Measurements from ENCODE around the gene ASCL1. TPM values are rescaled to one million over a fixed set of nuclear protein-coding genes. Genes with fewer than 3 reads are reported as not detected.

Gene ASCL1
- total and polyA plus RNA-seq, 2 of the 13 experiments (the other 11 are each of a cell fraction or from before 2014, with no cell fraction given): not detected

GRCh38 chr12:102921240-102921639 lies 36.2 kb upstream of the ASCL1 start:
- POLR2A ChIA-PET: interaction anchor here (0.7 to 5.9 kb wide), 6 partner anchors 12 to 38 kb away, joined by 5 to 83 read pairs (median 23); no protein-coding TSS in a partner anchor
- peaks cover 59% of the 10 kb centered on the region for H3K4me1 ChIP-seq (ENCODE audit: insufficient read depth, low read length)
- TF ChIP-seq, protein P1, sequence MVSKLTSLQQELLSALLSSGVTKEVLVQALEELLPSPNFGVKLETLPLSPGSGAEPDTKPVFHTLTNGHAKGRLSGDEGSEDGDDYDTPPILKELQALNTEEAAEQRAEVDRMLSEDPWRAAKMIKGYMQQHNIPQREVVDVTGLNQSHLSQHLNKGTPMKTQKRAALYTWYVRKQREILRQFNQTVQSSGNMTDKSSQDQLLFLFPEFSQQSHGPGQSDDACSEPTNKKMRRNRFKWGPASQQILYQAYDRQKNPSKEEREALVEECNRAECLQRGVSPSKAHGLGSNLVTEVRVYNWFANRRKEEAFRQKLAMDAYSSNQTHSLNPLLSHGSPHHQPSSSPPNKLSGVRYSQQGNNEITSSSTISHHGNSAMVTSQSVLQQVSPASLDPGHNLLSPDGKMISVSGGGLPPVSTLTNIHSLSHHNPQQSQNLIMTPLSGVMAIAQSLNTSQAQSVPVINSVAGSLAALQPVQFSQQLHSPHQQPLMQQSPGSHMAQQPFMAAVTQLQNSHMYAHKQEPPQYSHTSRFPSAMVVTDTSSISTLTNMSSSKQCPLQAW (CRISPR knock-in tag; IDR thresholded peaks at IDR 0.05): no peak
- TF ChIP-seq SCMH1 (CRISPR knock-in tag; IDR thresholded peaks at IDR 0.05; ENCODE audit: borderline replicate concordance) (no peak), PCBP2 (optimal IDR thresholded peaks at IDR 0.05; ENCODE audit: low read depth, low read length, poor library complexity, severe bottlenecking) (no peak), FOXP1 (IDR thresholded peaks at IDR 0.05) (no peak), FOXP1 (CRISPR knock-in tag; IDR thresholded peaks at IDR 0.05) (peak; percentile 18; the same call in 1 of the 2 replicates), NBN (conservative IDR thresholded peaks at IDR 0.05) (no peak), FOXK2 (IDR thresholded peaks at IDR 0.05) (no peak), ZNF660 (CRISPR knock-in tag; IDR thresholded peaks at IDR 0.05; ENCODE audit: borderline replicate concordance, low read depth) (no peak), ZNF788 (CRISPR knock-in tag; IDR thresholded peaks at IDR 0.05; ENCODE audit: borderline replicate concordance) (no peak), CHD4 (IDR thresholded peaks at IDR 0.05; ENCODE audit: borderline replicate concordance, low read length) (no peak), ZNF232 (CRISPR knock-in tag; IDR thresholded peaks at IDR 0.05; ENCODE audit: borderline replicate concordance) (no peak), NR2F6 (IDR thresholded peaks at IDR 0.05) (no peak), NR2F6 (CRISPR knock-in tag; IDR thresholded peaks at IDR 0.05) (peak; percentile 17; the same call in 1 of the 2 replicates), RXRA (CRISPR knock-in tag; IDR thresholded peaks at IDR 0.05) (no peak), ZFYVE20 (CRISPR knock-in tag; IDR thresholded peaks at IDR 0.05; ENCODE audit: borderline replicate concordance, low read depth) (no peak), ZNF83 (CRISPR knock-in tag; IDR thresholded peaks at IDR 0.05; ENCODE audit: borderline replicate concordance) (no peak), HNF4G (IDR thresholded peaks at IDR 0.05; ENCODE audit: borderline replicate concordance, low read depth, low read length) (no peak), HNF4G (CRISPR knock-in tag; IDR thresholded peaks at IDR 0.05; ENCODE audit: borderline replicate concordance, low read depth) (no peak)
- TF ChIP-seq, protein P2, sequence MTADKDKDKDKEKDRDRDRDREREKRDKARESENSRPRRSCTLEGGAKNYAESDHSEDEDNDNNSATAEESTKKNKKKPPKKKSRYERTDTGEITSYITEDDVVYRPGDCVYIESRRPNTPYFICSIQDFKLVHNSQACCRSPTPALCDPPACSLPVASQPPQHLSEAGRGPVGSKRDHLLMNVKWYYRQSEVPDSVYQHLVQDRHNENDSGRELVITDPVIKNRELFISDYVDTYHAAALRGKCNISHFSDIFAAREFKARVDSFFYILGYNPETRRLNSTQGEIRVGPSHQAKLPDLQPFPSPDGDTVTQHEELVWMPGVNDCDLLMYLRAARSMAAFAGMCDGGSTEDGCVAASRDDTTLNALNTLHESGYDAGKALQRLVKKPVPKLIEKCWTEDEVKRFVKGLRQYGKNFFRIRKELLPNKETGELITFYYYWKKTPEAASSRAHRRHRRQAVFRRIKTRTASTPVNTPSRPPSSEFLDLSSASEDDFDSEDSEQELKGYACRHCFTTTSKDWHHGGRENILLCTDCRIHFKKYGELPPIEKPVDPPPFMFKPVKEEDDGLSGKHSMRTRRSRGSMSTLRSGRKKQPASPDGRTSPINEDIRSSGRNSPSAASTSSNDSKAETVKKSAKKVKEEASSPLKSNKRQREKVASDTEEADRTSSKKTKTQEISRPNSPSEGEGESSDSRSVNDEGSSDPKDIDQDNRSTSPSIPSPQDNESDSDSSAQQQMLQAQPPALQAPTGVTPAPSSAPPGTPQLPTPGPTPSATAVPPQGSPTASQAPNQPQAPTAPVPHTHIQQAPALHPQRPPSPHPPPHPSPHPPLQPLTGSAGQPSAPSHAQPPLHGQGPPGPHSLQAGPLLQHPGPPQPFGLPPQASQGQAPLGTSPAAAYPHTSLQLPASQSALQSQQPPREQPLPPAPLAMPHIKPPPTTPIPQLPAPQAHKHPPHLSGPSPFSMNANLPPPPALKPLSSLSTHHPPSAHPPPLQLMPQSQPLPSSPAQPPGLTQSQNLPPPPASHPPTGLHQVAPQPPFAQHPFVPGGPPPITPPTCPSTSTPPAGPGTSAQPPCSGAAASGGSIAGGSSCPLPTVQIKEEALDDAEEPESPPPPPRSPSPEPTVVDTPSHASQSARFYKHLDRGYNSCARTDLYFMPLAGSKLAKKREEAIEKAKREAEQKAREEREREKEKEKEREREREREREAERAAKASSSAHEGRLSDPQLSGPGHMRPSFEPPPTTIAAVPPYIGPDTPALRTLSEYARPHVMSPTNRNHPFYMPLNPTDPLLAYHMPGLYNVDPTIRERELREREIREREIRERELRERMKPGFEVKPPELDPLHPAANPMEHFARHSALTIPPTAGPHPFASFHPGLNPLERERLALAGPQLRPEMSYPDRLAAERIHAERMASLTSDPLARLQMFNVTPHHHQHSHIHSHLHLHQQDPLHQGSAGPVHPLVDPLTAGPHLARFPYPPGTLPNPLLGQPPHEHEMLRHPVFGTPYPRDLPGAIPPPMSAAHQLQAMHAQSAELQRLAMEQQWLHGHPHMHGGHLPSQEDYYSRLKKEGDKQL (CRISPR knock-in tag; IDR thresholded peaks at IDR 0.05; ENCODE audit: low read depth): no peak

More at GRCh38 chr12:102921240-102921639, 36.2 kb upstream of the ASCL1 start:
- DNase-seq (ENCODE audit: low spot score) (peak; percentile 33), ATAC-seq (no peak), FAIRE-seq (peak; percentile 43)
- in situ Hi-C loops (cut with HindIII; ENCODE audit: extremely low pct_ligation_motif_present, low pct_unique_long_range_greater_than_20kb) (no loop called here), intact Hi-C loops (cut with micrococcal nuclease; ENCODE audit: unreplicated experiment) (no loop called here)
- Histone ChIP-seq H4K20me1 (ENCODE audit: insufficient read depth, low read length) (no peaks in the 10 kb centered on the region), H3K4me3 (replicated peaks in 1 of 3; ENCODE audit: insufficient read depth in 1 of 3, low read depth in 2 of 3, low read length in 3 of 3) (no peak overlapping the region), H3K27me3 (ENCODE audit: control insufficient read depth in 1 of 2, insufficient read depth in 2 of 2, low read length in 2 of 2) (no peaks in the 10 kb centered on the region; a peak in 1 of 5 replicates), H3K4me2 (ENCODE audit: low read depth, low read length) (no peak overlapping the region), H3K9me3 (ENCODE audit: low read length) (no peaks in the 10 kb centered on the region), H3K79me2 (ENCODE audit: insufficient read depth, low read length) (peaks cover 17% of the 10 kb centered on the region), H3K36me3 (replicated peaks in 1 of 2; ENCODE audit: control insufficient read depth in 1 of 2, insufficient read depth in 2 of 2, low read length in 2 of 2) (no peaks in the 10 kb centered on the region), H3K9ac (ENCODE audit: insufficient read depth, low read depth, low read length) (no peak overlapping the region), H2AFZ (ENCODE audit: low read length) (no peak overlapping the region), H3K27ac (ENCODE audit: extremely low read length, insufficient read depth, low read length) (peak overlapping the region; percentile 41)
- CTCF ChIA-PET (ENCODE audit: low intra/inter-chr PET ratio, low total read pairs): interaction anchor here (0.6 kb wide), 1 partner anchor 43 kb away, joined by 3 read pairs; no protein-coding TSS in a partner anchor
- no TSS peak for BruUV-seq (replicated peaks)

Measured in HepG2 (cell line).